HG03108 (cell line): ENCODE results near the gene CFAP298.
A peak's percentile ranks its signal among the peaks of the same experiment; 100 is the strongest.
"Not testable (repeated sequence)": the region's sequence is repeated elsewhere in the genome, so short reads cannot be mapped to it uniquely, and the experiment has no call there.

Experiments used
- ATAC-seq: cut with Tn5 transposase; IDR thresholded peaks from one replicate; pipeline ENCODE4 v1.9.1; 2021; ENCODE audit warnings: moderate library complexity; ENCODE audit not compliant: unreplicated experiment

CFAP298 gene, protein sequence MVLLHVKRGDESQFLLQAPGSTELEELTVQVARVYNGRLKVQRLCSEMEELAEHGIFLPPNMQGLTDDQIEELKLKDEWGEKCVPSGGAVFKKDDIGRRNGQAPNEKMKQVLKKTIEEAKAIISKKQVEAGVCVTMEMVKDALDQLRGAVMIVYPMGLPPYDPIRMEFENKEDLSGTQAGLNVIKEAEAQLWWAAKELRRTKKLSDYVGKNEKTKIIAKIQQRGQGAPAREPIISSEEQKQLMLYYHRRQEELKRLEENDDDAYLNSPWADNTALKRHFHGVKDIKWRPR

DNA sequence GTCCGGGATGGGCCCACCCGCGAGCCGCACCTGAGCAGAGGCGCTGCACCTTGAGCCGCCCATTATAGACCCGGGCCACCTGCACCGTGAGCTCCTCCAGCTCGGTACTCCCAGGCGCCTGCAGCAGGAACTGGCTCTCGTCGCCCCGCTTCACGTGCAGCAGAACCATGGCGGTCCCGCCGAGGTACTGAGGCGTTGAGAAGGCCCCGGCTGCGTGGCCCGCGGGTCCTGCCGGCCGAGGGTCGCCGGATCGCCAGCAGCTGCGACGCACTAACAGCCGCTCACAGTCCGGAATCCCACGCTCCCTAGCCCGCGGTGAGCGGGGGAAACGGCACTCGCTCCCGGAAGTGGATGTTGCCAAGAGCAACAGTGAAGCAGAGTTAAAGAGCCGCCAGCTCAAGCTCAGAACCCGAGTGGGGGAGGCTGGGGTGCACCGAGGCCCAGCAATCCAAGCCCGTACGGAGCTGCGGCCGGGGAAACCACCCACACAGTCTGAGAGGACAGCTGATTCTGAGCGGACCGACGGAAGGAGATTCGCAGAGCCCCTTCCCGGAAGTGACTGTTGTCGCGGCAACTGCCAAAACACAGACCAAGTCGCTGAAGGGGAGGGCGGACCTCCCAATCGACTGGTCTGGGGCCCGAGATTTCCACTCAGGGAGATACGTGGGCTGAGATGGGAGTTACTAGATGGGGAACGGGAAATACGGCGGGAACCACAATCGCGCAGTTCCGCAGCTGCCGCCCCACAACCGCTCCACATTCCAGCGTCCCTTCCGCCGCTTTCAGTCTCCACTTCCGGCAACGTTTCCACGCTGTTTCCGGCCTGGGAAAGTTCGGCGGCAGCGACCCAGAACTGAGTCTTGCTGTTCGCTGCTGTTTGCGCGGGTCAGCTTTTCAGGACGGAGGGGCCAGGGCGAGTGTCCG lies at the start of gene CFAP298:
TSS of gene CFAP298 (minus strand) at position 303 of the 924 bp plus-strand sequence. CDS start at position 169, 134 bp downstream.
- ATAC-seq = peak; percentile 90

DNA sequence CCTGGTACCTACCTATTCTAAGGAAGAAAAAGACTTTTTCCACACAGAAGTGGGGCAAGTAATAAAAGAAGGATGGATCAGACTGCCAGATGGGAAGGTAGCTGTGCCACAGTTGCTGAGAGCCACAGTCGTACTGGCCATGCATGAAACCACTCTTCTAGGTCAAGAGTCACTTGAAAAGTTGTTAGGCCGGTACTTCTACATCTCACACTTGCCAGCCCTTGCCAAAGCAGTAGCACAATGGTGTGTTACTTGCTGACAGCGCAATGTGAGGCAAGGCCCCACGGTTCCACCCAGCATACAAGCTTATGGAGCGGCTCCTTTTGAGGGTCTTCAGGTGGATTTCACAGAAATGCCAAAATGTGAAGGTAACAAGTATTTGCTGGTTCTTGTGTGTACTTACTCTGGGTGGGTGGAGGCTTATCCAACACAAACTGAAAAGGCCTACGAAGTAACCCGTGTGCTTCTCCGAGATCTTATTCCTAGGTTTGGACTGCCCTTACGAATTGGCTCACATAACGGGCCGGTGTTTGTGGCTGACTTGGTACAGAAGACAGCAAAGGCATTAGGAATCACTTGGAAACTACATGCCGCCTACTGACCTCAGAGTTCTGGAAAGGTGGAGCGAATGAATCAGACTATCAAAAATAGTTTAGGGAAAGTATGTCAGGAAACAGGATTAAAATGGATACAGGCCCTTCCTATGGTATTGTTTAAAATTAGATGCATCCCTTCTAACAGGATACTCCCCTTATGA lies 49.0 kb upstream of the CFAP298 start:
- ATAC-seq = not testable (repeated sequence)

DNA sequence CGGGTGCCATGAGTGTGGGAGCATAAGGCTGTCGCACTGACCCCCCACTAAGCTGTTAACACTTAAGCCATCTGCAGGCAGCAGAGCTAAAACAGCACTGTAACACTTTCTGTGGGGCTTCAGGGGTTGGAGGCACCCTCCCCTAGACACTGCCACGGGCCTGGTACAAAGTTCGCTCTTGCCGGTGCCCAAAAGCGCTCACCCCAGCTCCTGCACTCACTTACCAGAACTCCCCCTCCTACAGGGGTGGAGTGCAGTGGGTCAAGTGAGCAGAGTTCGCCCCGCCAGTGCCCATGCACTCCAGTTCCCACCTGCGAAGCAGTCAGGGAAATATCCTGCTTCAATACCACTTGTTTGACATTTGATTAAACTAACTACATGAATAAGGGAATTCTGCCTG lies 46.3 kb upstream of the CFAP298 start:
- ATAC-seq = no peak

- no peak for ATAC-seq
Measured at GRCh38 chr21:32653326-32653901, 41.2 kb upstream of the CFAP298 start.

- ATAC-seq = no peak
Measured at GRCh38 chr21:32648165-32648564, 36.0 kb upstream of the CFAP298 start.

- ATAC-seq = no peak
Measured at GRCh38 chr21:32645261-32646182, 33.3 kb upstream of the CFAP298 start.

DNA sequence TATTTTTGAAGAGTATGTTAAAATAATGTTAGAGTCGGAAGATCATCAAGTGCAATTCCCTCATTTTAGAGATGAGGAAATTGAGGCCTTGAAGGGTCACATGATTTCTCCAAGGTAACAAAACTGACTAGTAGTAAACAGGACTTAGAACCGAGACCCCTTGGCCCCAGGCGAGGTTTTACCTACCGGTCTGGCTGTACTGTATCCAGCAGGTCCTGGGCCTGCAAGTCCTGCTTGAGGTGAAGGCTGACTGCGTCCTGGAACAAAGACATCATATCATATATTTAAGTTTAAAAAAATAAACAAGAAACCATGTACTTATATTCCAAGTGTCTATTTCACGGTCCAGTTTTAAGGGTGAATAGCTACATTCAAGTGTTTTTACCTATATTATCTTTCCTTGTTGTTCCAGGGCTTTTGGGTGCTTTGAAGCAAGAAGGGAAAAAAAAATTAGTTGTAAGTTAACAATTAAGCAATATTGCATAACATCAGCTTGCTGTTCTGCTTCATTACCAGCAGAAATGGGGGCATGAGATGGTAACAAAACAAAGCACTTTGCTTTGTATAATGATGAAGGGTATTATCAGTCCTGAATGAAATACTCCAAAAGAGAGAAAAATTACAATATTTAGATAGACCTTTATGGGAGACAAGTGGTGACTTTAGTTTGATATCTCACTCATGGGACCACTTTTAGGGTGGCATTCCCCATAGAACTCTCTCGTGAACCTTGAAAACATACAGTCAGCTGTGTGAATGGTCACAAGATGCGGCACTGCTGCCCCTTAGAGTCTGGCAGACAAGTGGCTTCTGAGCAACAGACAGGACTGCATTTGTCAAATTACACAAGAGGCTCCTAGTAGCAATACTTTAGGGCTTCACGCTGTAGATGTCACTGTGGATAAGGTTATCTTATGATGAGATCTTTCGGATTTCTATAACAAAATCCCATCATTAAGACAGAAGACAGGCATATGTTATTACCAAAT lies 29.8 kb upstream of the CFAP298 start:
- ATAC-seq = no peak

- ATAC-seq = no peak
Measured at GRCh38 chr21:32626621-32627196, 14.5 kb upstream of the CFAP298 start.

DNA sequence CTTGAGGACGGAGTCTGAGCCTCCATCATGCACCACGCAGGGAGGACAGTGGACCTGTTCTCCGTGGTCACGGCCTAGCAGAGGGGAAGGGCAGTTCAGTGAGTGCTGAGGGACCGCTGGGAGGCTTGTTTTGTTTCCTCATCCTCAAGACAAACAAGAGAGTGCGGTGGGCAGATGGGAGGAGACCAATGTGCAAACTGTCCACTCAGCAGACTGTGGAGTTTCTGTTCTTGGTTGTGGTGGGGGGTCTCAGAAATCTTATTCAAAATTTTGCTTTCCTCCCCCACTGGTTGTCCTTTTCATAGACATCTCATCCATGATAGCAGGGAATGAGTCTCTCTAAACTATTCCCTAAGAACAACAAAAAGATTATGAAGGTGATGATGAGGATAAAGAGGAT lies 6.0 kb upstream of the CFAP298 start:
- not testable (repeated sequence) for ATAC-seq

- no peak for ATAC-seq
Measured at GRCh38 chr21:32613436-32614043, 1.4 kb upstream of the CFAP298 start.

- no peak for ATAC-seq
Measured at GRCh38 chr21:32612999-32613337, 791 bp upstream of the CFAP298 start.

DNA sequence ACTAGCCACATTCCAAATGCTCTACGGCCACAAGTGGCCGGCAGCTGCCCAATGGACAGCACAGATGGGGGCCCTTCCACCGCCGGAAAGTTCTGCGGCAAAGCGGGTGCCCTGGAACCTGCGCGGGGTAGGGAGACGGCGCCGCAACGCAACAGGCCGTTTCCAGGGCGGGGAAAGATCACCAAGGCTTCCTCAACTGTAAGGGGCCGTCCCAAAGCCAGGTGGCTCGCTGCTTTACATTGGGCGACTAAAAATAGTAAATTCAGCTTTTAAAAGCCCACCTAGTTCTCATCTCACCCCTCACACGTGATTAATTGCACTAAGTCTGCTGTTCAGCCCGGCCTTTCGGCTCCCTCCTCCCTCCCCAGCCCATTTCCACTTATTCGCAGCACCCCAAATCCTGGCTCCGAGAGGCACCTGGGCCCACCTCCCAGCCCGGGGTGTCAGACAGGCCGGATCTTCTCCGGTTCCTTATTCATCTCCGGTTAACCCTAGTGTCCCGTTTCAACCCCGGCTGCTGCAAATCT lies 643 bp downstream of the CFAP298 start:
- ATAC-seq = no peak

DNA sequence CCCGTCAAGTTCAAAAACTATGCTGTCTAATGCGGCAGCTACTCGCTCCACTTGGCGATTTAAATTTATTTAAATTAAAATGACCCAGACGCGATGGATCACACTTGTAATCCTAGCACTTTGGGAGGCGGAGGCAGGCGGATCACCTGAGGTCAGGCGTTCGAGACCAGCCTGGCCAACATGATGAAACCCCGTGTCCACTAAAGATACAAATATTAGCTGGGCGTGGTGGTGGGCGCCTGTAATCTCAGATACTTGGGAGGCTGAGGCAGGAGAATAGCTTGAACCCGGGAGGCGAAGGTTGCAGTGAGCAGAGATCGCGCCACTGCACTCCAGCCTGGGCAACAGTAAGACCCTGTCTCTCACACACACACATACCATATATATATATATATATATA lies 1.2 kb downstream of the CFAP298 start:
- not testable (repeated sequence) for ATAC-seq

DNA sequence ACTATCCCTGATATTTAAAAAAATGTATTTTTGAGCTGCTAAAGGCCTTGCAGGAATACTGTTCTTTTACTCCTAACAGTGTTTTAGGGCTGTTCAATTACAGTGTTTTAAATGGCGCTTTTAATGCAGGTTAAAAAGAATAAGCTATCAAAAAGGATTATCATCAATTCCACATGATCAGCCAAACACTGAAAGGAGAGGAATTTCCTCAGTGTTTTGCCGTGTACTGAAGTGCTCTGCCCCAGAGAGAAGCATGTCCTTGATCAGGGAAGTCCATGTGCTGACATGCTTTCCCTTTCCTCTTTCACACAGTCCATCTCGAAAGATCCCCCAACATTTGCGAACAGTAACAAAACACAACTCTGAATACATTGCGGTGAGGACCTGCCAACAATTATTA lies 3.3 kb downstream of the CFAP298 start:
- ATAC-seq = no peak

GRCh38 chr21:32605469-32605868 lies 6.7 kb downstream of the CFAP298 start:
- ATAC-seq = no peak

DNA sequence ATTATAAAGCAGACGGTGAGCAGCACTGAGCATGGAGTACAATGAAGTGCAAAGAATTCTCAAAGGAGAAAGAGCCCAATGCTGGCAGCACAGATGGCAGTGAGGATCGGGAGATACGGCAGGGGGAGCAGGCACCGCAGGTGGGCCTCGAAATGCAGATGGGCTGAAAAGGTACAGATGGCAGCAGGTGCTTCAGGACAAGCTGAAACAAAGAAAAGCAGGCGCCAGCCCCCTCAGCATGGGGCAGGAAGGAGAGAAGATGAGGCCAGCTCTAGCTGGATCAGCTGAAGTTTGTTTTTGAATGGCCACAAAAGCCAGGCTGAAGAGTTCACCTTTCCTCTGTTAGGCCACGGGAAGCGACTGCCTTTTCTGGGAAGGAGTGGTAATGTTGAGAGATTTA lies 7.7 kb downstream of the CFAP298 start:
- ATAC-seq = no peak

GRCh38 chr21:32603131-32603530 lies 9.0 kb downstream of the CFAP298 start:
- no peak for ATAC-seq

- no peak for ATAC-seq
Measured at GRCh38 chr21:32602099-32602498, 10.1 kb downstream of the CFAP298 start.
